Loucy (cell line): ENCODE data around the gene FALEC.

Experiments
- H2AFZ ChIP-seq: fragments of 200-600 bp; sonication (generic); 2 replicates; pipeline ENCODE4 v1.6.0; 2016; ENCODE audit warnings: antibody characterized with exemption, mild to moderate bottlenecking, low read length, moderate library complexity
- H3F3A ChIP-seq: fragments of 200-600 bp; 2 replicates; pipeline ENCODE4 v1.6.0; 2016; ENCODE audit warnings: antibody characterized with exemption, low read depth, mild to moderate bottlenecking
- H3K27me3 ChIP-seq: fragments of 200-600 bp; sonication (generic); 2 replicates; pipeline ENCODE4 v1.6.1; 2014; ENCODE audit warnings: low read length, mild to moderate bottlenecking; ENCODE audit not compliant: insufficient read depth, poor library complexity, severe bottlenecking
- H3K36me3 ChIP-seq: fragments of 200-600 bp; sonication (generic); 2 replicates; pipeline ENCODE4 v1.6.1; 2016; ENCODE audit warnings: low read length; ENCODE audit not compliant: insufficient read depth
- H3K4me1 ChIP-seq: fragments of 200-600 bp; sonication (generic); 2 replicates; pipeline ENCODE4 v1.5.1; 2014; ENCODE audit warnings: low read length, mild to moderate bottlenecking; ENCODE audit not compliant: insufficient read depth, poor library complexity, severe bottlenecking
- H3K4me2 ChIP-seq: fragments of 200-600 bp; sonication (generic); 2 replicates; pipeline ENCODE4 v1.6.0; 2014; ENCODE audit warnings: antibody characterized with exemption, low read length, low read depth, mild to moderate bottlenecking; ENCODE audit not compliant: poor library complexity, severe bottlenecking
- H3K4me3 ChIP-seq: fragments of 200-600 bp; sonication (generic); 2 replicates; pipeline ENCODE4 v1.5.1; 2014; ENCODE audit warnings: low read length, mild to moderate bottlenecking, mixed read lengths; ENCODE audit not compliant: poor library complexity, severe bottlenecking
- H3K79me2 ChIP-seq: fragments of 200-600 bp; sonication (generic); 2 replicates; pipeline ENCODE4 v1.6.1; 2014; ENCODE audit warnings: low read length; ENCODE audit not compliant: insufficient read depth
- H3K9ac ChIP-seq: fragments of 200-600 bp; sonication (generic); 2 replicates; pipeline ENCODE4 v1.6.0; 2014; ENCODE audit warnings: mild to moderate bottlenecking, low read depth, low read length, moderate library complexity; ENCODE audit not compliant: poor library complexity, severe bottlenecking
- H3K9me2 ChIP-seq: fragments of 200-600 bp; sonication (generic); replicated peaks from 2 replicates; pipeline ENCODE4 v1.6.1; 2016; ENCODE audit warnings: low read depth, low read length, mixed read lengths
- H3K9me3 ChIP-seq: fragments of 200-600 bp; sonication (generic); 2 replicates; pipeline ENCODE4 v1.6.1; 2014; ENCODE audit warnings: mild to moderate bottlenecking, antibody characterized with exemption, low read length, low read depth; ENCODE audit not compliant: insufficient read depth
- H4K20me1 ChIP-seq: fragments of 200-600 bp; sonication (generic); 2 replicates; pipeline ENCODE4 v1.6.0; 2014; ENCODE audit warnings: antibody characterized with exemption, low read length, mild to moderate bottlenecking; ENCODE audit not compliant: insufficient read depth, poor library complexity, severe bottlenecking
- EZH2phosphoT487 ChIP-seq: fragments of 200-600 bp; IDR thresholded peaks from 2 replicates; pipeline ENCODE4 v1.6.1; 2018; ENCODE audit warnings: antibody characterized with exemption, mild to moderate bottlenecking, moderate library complexity, borderline replicate concordance
- TF ChIP-seq, protein P1 (sequence below): fragments of 200-600 bp; sonication (generic); conservative IDR thresholded peaks from 2 replicates; pipeline ENCODE4 v1.5.1; 2014; ENCODE audit warnings: mild to moderate bottlenecking, antibody characterized with exemption, low read length

The FALEC gene

GRCh38 chr1:150498342-150498741, 17.2 kb upstream of the FALEC start:
- H3K9ac ChIP-seq: no peak overlapping the region

DNA sequence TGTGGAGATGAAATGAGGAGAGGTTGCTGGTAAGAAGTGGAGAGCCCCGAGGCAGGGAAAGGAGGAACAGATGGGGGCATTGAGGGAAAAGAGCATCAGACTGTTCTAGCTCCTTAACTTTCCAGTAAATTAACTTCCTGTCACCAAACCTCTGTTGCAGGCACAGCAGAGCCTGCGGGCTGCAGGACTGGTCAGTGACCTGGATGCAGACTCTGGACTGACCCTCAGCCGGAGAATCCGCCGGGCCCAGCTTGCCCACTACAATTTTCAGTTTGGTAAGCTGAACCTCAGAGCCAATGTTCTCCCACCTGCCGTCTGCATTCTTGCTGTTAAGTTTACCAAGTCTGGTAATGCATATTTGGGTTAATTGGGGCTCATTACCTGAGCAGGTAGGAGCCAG, 10.1 kb upstream of the FALEC start:
- Histone ChIP-seq H3K9me3 (no peaks in the 10 kb centered on the region), H2AFZ (no peak overlapping the region), H3K79me2 (no peaks in the 10 kb centered on the region), H3F3A (no peaks in the 10 kb centered on the region), H4K20me1 (no peaks in the 10 kb centered on the region), H3K9ac (no peak overlapping the region), H3K4me1 (no peaks in the 10 kb centered on the region), H3K4me3 (no peak overlapping the region), H3K36me3 (peaks cover 38% of the 10 kb centered on the region; the same call in 1 of the 2 replicates), H3K9me2 (no peaks in the 10 kb centered on the region), H3K4me2 (no peak overlapping the region), H3K27me3 (no peaks in the 10 kb centered on the region)
- TF ChIP-seq EZH2phosphoT487: no peak
- TF ChIP-seq, protein P1, sequence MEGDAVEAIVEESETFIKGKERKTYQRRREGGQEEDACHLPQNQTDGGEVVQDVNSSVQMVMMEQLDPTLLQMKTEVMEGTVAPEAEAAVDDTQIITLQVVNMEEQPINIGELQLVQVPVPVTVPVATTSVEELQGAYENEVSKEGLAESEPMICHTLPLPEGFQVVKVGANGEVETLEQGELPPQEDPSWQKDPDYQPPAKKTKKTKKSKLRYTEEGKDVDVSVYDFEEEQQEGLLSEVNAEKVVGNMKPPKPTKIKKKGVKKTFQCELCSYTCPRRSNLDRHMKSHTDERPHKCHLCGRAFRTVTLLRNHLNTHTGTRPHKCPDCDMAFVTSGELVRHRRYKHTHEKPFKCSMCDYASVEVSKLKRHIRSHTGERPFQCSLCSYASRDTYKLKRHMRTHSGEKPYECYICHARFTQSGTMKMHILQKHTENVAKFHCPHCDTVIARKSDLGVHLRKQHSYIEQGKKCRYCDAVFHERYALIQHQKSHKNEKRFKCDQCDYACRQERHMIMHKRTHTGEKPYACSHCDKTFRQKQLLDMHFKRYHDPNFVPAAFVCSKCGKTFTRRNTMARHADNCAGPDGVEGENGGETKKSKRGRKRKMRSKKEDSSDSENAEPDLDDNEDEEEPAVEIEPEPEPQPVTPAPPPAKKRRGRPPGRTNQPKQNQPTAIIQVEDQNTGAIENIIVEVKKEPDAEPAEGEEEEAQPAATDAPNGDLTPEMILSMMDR: no peak

More at GRCh38 chr1:150498342-150498741, 17.2 kb upstream of the FALEC start:
- no peak overlapping the region for H2AFZ ChIP-seq
- no peaks in the 10 kb centered on the region for H3K9me3 ChIP-seq
- TF ChIP-seq, protein P1: no peak
- TF ChIP-seq EZH2phosphoT487: no peak
- H3K4me1 ChIP-seq: no peaks in the 10 kb centered on the region
- H3K4me3 ChIP-seq: no peak overlapping the region
- no peak overlapping the region for H3K4me2 ChIP-seq
- no peaks in the 10 kb centered on the region for H3F3A ChIP-seq
- H3K9me2 ChIP-seq: no peaks in the 10 kb centered on the region
- H3K36me3 ChIP-seq: peaks cover 30% of the 10 kb centered on the region; the same call in 1 of the 2 replicates
- H4K20me1 ChIP-seq: no peaks in the 10 kb centered on the region
- H3K27me3 ChIP-seq: no peaks in the 10 kb centered on the region
- H3K79me2 ChIP-seq: no peaks in the 10 kb centered on the region

GRCh38 chr1:150507912-150508864, 7.4 kb upstream of the FALEC start, which contains the start of gene ECM1:
TSS of gene ECM1 (plus strand) at chr1:150508109. CDS start at chr1:150508210, 101 bp downstream.
- peak within 1 kb of the TSS; percentile 44 for H3K9ac ChIP-seq
- no peaks in the 10 kb centered on the region for H3F3A ChIP-seq
- H3K9me3 ChIP-seq: no peaks in the 10 kb centered on the region
- H2AFZ ChIP-seq: no peak within 1 kb of the TSS
- H3K4me2 ChIP-seq: peak within 1 kb of the TSS; percentile 34
- TF ChIP-seq EZH2phosphoT487: no peak
- TF ChIP-seq, protein P1: no peak
- H3K4me1 ChIP-seq: no peaks in the 10 kb centered on the region
- no peaks in the 10 kb centered on the region for H4K20me1 ChIP-seq
- H3K36me3 ChIP-seq: peaks cover 32% of the 10 kb centered on the region; the same call in 1 of the 2 replicates
- H3K79me2 ChIP-seq: no peaks in the 10 kb centered on the region
- no peaks in the 10 kb centered on the region for H3K27me3 ChIP-seq
- peak within 1 kb of the TSS; percentile 19 for H3K4me3 ChIP-seq
- no peaks in the 10 kb centered on the region for H3K9me2 ChIP-seq
